IPS DF 4.7 (cell line): ENCODE measurements around the gene CLDN15.
"Not testable (repeated sequence)": the region's sequence is repeated elsewhere in the genome, so short reads cannot be mapped to it uniquely, and the experiment has no call there.

Source experiments
- DNase-seq: peaks from one replicate; pipeline ENCODE4 v3.0.0-alpha.2; 2013; ENCODE audit warnings: low spot score; ENCODE audit errors: extremely low read depth

Gene CLDN15

GRCh38 chr7:101237206-101238067 lies at the start of gene CLDN15:
Gene CLDN15, minus strand, starts transcription at chr7:101237802. Its CDS starts 221 bp downstream, at chr7:101237581.
- DNase-seq, result no peak

- DNase-seq, result no peak
Measured at GRCh38 chr7:101287032-101287431, 49.4 kb upstream of the CLDN15 start.

- DNase-seq, result not testable (repeated sequence)
Measured at GRCh38 chr7:101285880-101286279, 48.3 kb upstream of the CLDN15 start.

- DNase-seq, result no peak
Measured at GRCh38 chr7:101285171-101285570, 47.6 kb upstream of the CLDN15 start.

GRCh38 chr7:101280912-101281311 lies 43.3 kb upstream of the CLDN15 start:
- DNase-seq, result not testable (repeated sequence)

- DNase-seq, result no peak
Measured at GRCh38 chr7:101278461-101279292, 41.1 kb upstream of the CLDN15 start.

- no peak for DNase-seq
Measured at GRCh38 chr7:101277155-101277554, 39.6 kb upstream of the CLDN15 start.

- DNase-seq, result no peak
Measured at GRCh38 chr7:101273206-101273605, 35.6 kb upstream of the CLDN15 start.

- DNase-seq, result no peak
Measured at GRCh38 chr7:101271021-101271420, 33.4 kb upstream of the CLDN15 start.

- no peak for DNase-seq
Measured at GRCh38 chr7:101269664-101270063, 32.1 kb upstream of the CLDN15 start.

- DNase-seq, result no peak
Measured at GRCh38 chr7:101265622-101266516, 28.3 kb upstream of the CLDN15 start.

- DNase-seq, result not testable (repeated sequence)
Measured at GRCh38 chr7:101264102-101264706, 26.6 kb upstream of the CLDN15 start.

- DNase-seq, result no peak
Measured at GRCh38 chr7:101258243-101258731, 20.7 kb upstream of the CLDN15 start.

- DNase-seq, result no peak
Measured at GRCh38 chr7:101255796-101256195, 18.2 kb upstream of the CLDN15 start.

GRCh38 chr7:101253199-101253598 lies 15.6 kb upstream of the CLDN15 start:
- DNase-seq, result not testable (repeated sequence)

GRCh38 chr7:101251871-101252659 lies 14.5 kb upstream of the CLDN15 start:
- peak; percentile 87 for DNase-seq

- DNase-seq, result no peak
Measured at GRCh38 chr7:101250324-101250723, 12.7 kb upstream of the CLDN15 start.

- no peak for DNase-seq
Measured at GRCh38 chr7:101248276-101248675, 10.7 kb upstream of the CLDN15 start.

- no peak for DNase-seq
Measured at GRCh38 chr7:101245147-101245668, 7.6 kb upstream of the CLDN15 start.
